HCT116 (cell line): ENCODE results near the gene PRPS1. TPM values are rescaled to one million over a fixed set of nuclear protein-coding genes. Genes with fewer than 3 reads are reported as not detected.

Experiments used
- ATAC-seq: fragments of 200-7000 bp; cut with Tn5 transposase; 2 replicates; pipeline ENCODE4 v1.9.1; 2020; ENCODE audit warnings: mild to moderate bottlenecking, moderate library complexity
- BruUV-seq: library from RNA; stranded (reverse); fragments of 400-500 nt; replicated peaks from 2 replicates; lab custom pipeline; 2021; lab: Mats Ljungman, UMichigan
- CTCF ChIA-PET: fragments of 300-600 bp; sonication (Branson Sonifier 250); formaldehyde crosslinking; loops from one replicate; lab custom pipeline; 2021; ENCODE audit warnings: antibody characterized with exemption; lab: Charles Lee
- POLR2A ChIA-PET: fragments of 300-600, 350-600 bp; sonication (Branson Sonifier 250); formaldehyde crosslinking; loops from one replicate; lab custom pipeline; 2021; ENCODE audit warnings: antibody characterized with exemption; lab: Charles Lee
- RAD21 ChIA-PET, 2 experiments: fragments of 300-600 bp; sonication (Branson Sonifier 250); formaldehyde crosslinking; loops; one replicate each; lab custom pipeline; 2023; ENCODE audit warnings: low total read pairs in 2 of 2; ENCODE audit not compliant: uncharacterized antibody in 2 of 2, unreplicated experiment in 2 of 2, low non-redundant PET in 1 of 2; lab: Charles Lee
- DNase-seq: peaks from one replicate; pipeline ENCODE4 v3.0.0-alpha.2; 2010; ENCODE audit warnings: low read depth, low spot score
- H2AFZ ChIP-seq: fragments of 200-600 bp; shearing (Covaris generic), sonication (generic); 2 replicates; pipeline ENCODE4 v1.6.1; 2017; ENCODE audit warnings: low read depth, mixed run types, mixed read lengths, antibody characterized with exemption, low read length; ENCODE audit not compliant: poor library complexity, severe bottlenecking
- H3K27ac ChIP-seq: 2 replicates; pipeline ENCODE4 v1.5.1; 2012; ENCODE audit warnings: low read depth, low read length
- H3K27me3 ChIP-seq: fragments of 200-600 bp; sonication (generic); 2 replicates; pipeline ENCODE4 v1.6.1; 2016; ENCODE audit warnings: mixed run types, low read length, mixed read lengths; ENCODE audit not compliant: insufficient read depth
- H3K36me3 ChIP-seq, 2 experiments: fragments of 200-500 bp in 1 of 2; fragments of 200-600 bp in 1 of 2; sonication (Bioruptor generic) in 1 of 2; sonication (generic) in 1 of 2; 2 replicates each; pipeline versions ENCODE4 v1.5.1 to v1.6.1; 2014 to 2016; ENCODE audit warnings: low read length in 2 of 2, inconsistent platforms in 1 of 2, mixed read lengths in 1 of 2, mixed run types in 1 of 2; ENCODE audit not compliant: insufficient read depth in 2 of 2, control insufficient read depth in 1 of 2
- H3K4me1 ChIP-seq, 2 experiments: fragments of 200-600 bp in 1 of 2; sonication (generic) in 1 of 2; 2 replicates each; pipeline versions ENCODE4 v1.5.1 to v1.6.1; 2012 to 2017; ENCODE audit warnings: low read length in 2 of 2, inconsistent platforms in 1 of 2, mild to moderate bottlenecking in 1 of 2, mixed read lengths in 1 of 2, mixed run types in 1 of 2, moderate library complexity in 1 of 2; ENCODE audit not compliant: insufficient read depth in 2 of 2, control insufficient read depth in 1 of 2
- H3K4me2 ChIP-seq: fragments of 200-600 bp; sonication (generic); 2 replicates; pipeline ENCODE4 v1.6.1; 2017; ENCODE audit warnings: mixed run types, low read length, mixed read lengths
- H3K4me3 ChIP-seq, 2 experiments: fragments of 200-600 bp in 1 of 2; sonication (generic) in 1 of 2; replicated peaks in 1 of 2; 2 replicates each; pipeline ENCODE4 v1.5.1; 2011 to 2016; ENCODE audit warnings: low read length in 2 of 2, control low read depth in 1 of 2, low read depth in 1 of 2, mild to moderate bottlenecking in 1 of 2, mixed read lengths in 1 of 2, mixed run types in 1 of 2
- H3K79me2 ChIP-seq: fragments of 200-600 bp; sonication (generic); 2 replicates; pipeline ENCODE4 v1.6.1; 2017; ENCODE audit warnings: mild to moderate bottlenecking, mixed run types, low read length, moderate library complexity, mixed read lengths; ENCODE audit not compliant: insufficient read depth
- H3K9ac ChIP-seq: fragments of 200-600 bp; sonication (generic); 2 replicates; pipeline ENCODE4 v1.6.1; 2016; ENCODE audit warnings: low read length, mixed read lengths
- H3K9me2 ChIP-seq: fragments of 200-600 bp; sonication (generic), shearing (Covaris generic); 2 replicates; pipeline ENCODE4 v1.6.1; 2017; ENCODE audit warnings: mixed run types, mild to moderate bottlenecking, moderate library complexity; ENCODE audit not compliant: insufficient read depth
- H3K9me3 ChIP-seq, 2 experiments: fragments of 200-500 bp in 1 of 2; fragments of 200-600 bp in 1 of 2; sonication (Bioruptor generic) in 1 of 2; sonication (generic) in 1 of 2; 2 replicates each; pipeline ENCODE4 v1.6.1; 2014 to 2017; ENCODE audit warnings: low read length in 2 of 2, mixed read lengths in 2 of 2, inconsistent platforms in 1 of 2, low read depth in 1 of 2, mild to moderate bottlenecking in 1 of 2, mixed run types in 1 of 2, moderate library complexity in 1 of 2; ENCODE audit not compliant: control insufficient read depth in 1 of 2, insufficient read depth in 1 of 2
- H4K20me1 ChIP-seq: fragments of 200-600 bp; sonication (generic), shearing (Covaris generic); 2 replicates; pipeline ENCODE4 v1.6.1; 2017; ENCODE audit warnings: mixed run types, mild to moderate bottlenecking, moderate library complexity; ENCODE audit not compliant: insufficient read depth
- ATF3 ChIP-seq: IDR thresholded peaks from 2 replicates; pipeline ENCODE4 v1.6.1; 2012
- CBX3 ChIP-seq: IDR thresholded peaks from 2 replicates; pipeline ENCODE4 v1.6.1; 2012; ENCODE audit warnings: low read depth
- EGR1 ChIP-seq: IDR thresholded peaks from 2 replicates; pipeline ENCODE4 v1.6.1; 2012; ENCODE audit warnings: low read depth
- ELF1 ChIP-seq: IDR thresholded peaks from 2 replicates; pipeline ENCODE4 v1.6.1; 2012; ENCODE audit warnings: low read depth, borderline replicate concordance
- EZH2 ChIP-seq: fragments of 200-600 bp; sonication (generic); IDR thresholded peaks from 2 replicates; pipeline ENCODE4 v1.6.1; 2017; ENCODE audit warnings: antibody characterized with exemption, mixed run types
- FOSL1 ChIP-seq: IDR thresholded peaks from 2 replicates; pipeline ENCODE4 v1.6.1; 2012; ENCODE audit warnings: low read depth
- POLR2A ChIP-seq: IDR thresholded peaks from 2 replicates; pipeline ENCODE4 v1.7.0; 2011; ENCODE audit warnings: borderline replicate concordance; ENCODE audit not compliant: insufficient read depth, insufficient read length; ENCODE audit errors: extremely low read depth
- POLR2AphosphoS5 ChIP-seq: IDR thresholded peaks from 2 replicates; pipeline ENCODE4 v1.6.1; 2011; ENCODE audit warnings: mild to moderate bottlenecking, low read depth, low read length, moderate library complexity
- RAD21 ChIP-seq: IDR thresholded peaks from 2 replicates; pipeline ENCODE4 v1.6.1; 2012; ENCODE audit warnings: low read depth, mild to moderate bottlenecking
- REST ChIP-seq: IDR thresholded peaks from 2 replicates; pipeline ENCODE4 v1.6.1; 2012; ENCODE audit warnings: low read depth
- TCF7L2 ChIP-seq: IDR thresholded peaks from 2 replicates; pipeline ENCODE4 v1.7.0; 2011; ENCODE audit warnings: borderline replicate concordance, inconsistent platforms; ENCODE audit not compliant: insufficient read depth, insufficient read length; ENCODE audit errors: extremely low read depth
- YY1 ChIP-seq: IDR thresholded peaks from 2 replicates; pipeline ENCODE4 v1.6.1; 2011; ENCODE audit warnings: low read length, low read depth, moderate library complexity, mild to moderate bottlenecking; ENCODE audit not compliant: insufficient replicate concordance; ENCODE audit errors: extremely low read depth
- ZBTB33 ChIP-seq: IDR thresholded peaks from 2 replicates; pipeline ENCODE4 v1.6.1; 2011; ENCODE audit warnings: mild to moderate bottlenecking, low read length, moderate library complexity; ENCODE audit not compliant: insufficient replicate concordance; ENCODE audit errors: extremely low read depth
- ZFX ChIP-seq: fragments of 450-650 bp; IDR thresholded peaks from 2 replicates; pipeline ENCODE4 v1.6.1; 2017
- ZNF274 ChIP-seq: fragments of 200-500 bp; sonication (Bioruptor generic); IDR thresholded peaks from 2 replicates; pipeline ENCODE4 v1.6.1; 2014; ENCODE audit warnings: mild to moderate bottlenecking, low read depth, low read length, inconsistent platforms
- intact Hi-C: fragments of 100-400 bp; cut with micrococcal nuclease; formaldehyde crosslinking; loops from 2 replicates; pipeline ENCODE4 v1.10.0; 2022
- total RNA-seq: library from RNA; stranded (reverse); gene quantifications from one replicate; pipeline ENCODE4 v1.2.1, GENCODE V29; 2021; ENCODE audit not compliant: unreplicated experiment

Gene PRPS1
- total RNA-seq, 1 experiment from 2014 or later: 62.6 TPM

GRCh38 chrX:107626481-107626880 lies 1.8 kb upstream of the PRPS1 start:
- no TSS peak for BruUV-seq
- Histone ChIP-seq H2AFZ (no peak overlapping the region), H3K4me3 (no peak overlapping the region), H3K9ac (no peak overlapping the region), H3K36me3 (no peaks in the 10 kb centered on the region), H3K79me2 (peaks cover 31% of the 10 kb centered on the region), H3K4me2 (no peak overlapping the region), H3K4me1 (peaks cover 7 to 14% of the 10 kb centered on the region in 2 experiments), H3K27ac (no peak overlapping the region), H4K20me1 (no peaks in the 10 kb centered on the region), H3K9me3 (no peaks in the 10 kb centered on the region), H3K27me3 (no peaks in the 10 kb centered on the region), H3K9me2 (no peaks in the 10 kb centered on the region)
- intact Hi-C loops: no loop called here
- ChIA-PET POLR2A (no interaction called here), CTCF (no interaction called here), RAD21 (no interaction called here)
- DNase-seq (no peak), ATAC-seq (no peak)
- TF ChIP-seq ZFX (no peak), CBX3 (no peak), TCF7L2 (no peak), ZNF274 (no peak), EGR1 (no peak), FOSL1 (no peak), POLR2AphosphoS5 (no peak), POLR2A (no peak), REST (no peak), RAD21 (no peak), ZBTB33 (no peak), ATF3 (no peak), EZH2 (no peak), ELF1 (no peak), YY1 (no peak)
